CD14-positive monocyte (primary cell): ENCODE measurements around the gene IFI27L2. TPM values are rescaled to one million over a fixed set of nuclear protein-coding genes. Genes with fewer than 3 reads are reported as not detected.

Experiments
- DNase-seq, 3 donors: peaks; one replicate each; pipeline ENCODE4 v3.0.0-alpha.2; 2011 to 2022
- H2AFZ ChIP-seq: 2 replicates; pipeline ENCODE4 v1.6.0; 2012; ENCODE audit warnings: mild to moderate bottlenecking, low read depth, low read length, inconsistent platforms; ENCODE audit not compliant: insufficient read depth, poor library complexity, severe bottlenecking
- H3K27ac ChIP-seq, 2 donors: 1 replicate in 1 of 2; 2 replicates in 1 of 2; pipeline ENCODE4 v1.5.1; 2012 to 2013; ENCODE audit warnings: low read length in 2 of 2, control low read depth in 1 of 2, inconsistent platforms in 1 of 2, low read depth in 1 of 2, mild to moderate bottlenecking in 1 of 2
- H3K27me3 ChIP-seq, 2 donors: one replicate each; pipeline versions ENCODE4 v1.6.0 to v1.6.1; 2011 to 2013; ENCODE audit warnings: low read length in 2 of 2; ENCODE audit not compliant: control insufficient read depth in 2 of 2, insufficient read depth in 2 of 2
- H3K36me3 ChIP-seq, 2 donors: replicated peaks in 1 of 2; 1 replicate in 1 of 2; 2 replicates in 1 of 2; pipeline versions ENCODE4 v1.5.1 to v1.6.1; 2012 to 2013; ENCODE audit warnings: low read length in 2 of 2, control low read depth in 1 of 2, inconsistent platforms in 1 of 2, mild to moderate bottlenecking in 1 of 2; ENCODE audit not compliant: insufficient read depth in 2 of 2, control insufficient read depth in 1 of 2
- H3K4me1 ChIP-seq, 2 donors: 1 replicate in 1 of 2; 2 replicates in 1 of 2; pipeline versions ENCODE4 v1.5.1 to v1.6.1; 2012 to 2013; ENCODE audit warnings: low read length in 2 of 2, control low read depth in 1 of 2, inconsistent platforms in 1 of 2, mild to moderate bottlenecking in 1 of 2, moderate library complexity in 1 of 2; ENCODE audit not compliant: insufficient read depth in 2 of 2, control insufficient read depth in 1 of 2
- H3K4me2 ChIP-seq: replicated peaks from 2 replicates; pipeline ENCODE3; 2012; ENCODE audit warnings: low read length, moderate library complexity, mild to moderate bottlenecking; ENCODE audit not compliant: poor library complexity, severe bottlenecking; ENCODE audit errors: extremely low read depth
- H3K4me3 ChIP-seq, 3 experiments: fragments of 200-600 bp in 1 of 3; sonication (generic) in 1 of 3; replicated peaks in 1 of 3; 1 replicate in 2 of 3; 2 replicates in 1 of 3; pipeline ENCODE4 v1.5.1; 2011 to 2013; ENCODE audit warnings: low read length in 3 of 3, mild to moderate bottlenecking in 3 of 3, control low read depth in 2 of 3, low read depth in 2 of 3, inconsistent platforms in 1 of 3, moderate library complexity in 1 of 3
- H3K79me2 ChIP-seq: 2 replicates; pipeline ENCODE4 v1.6.0; 2012; ENCODE audit warnings: mild to moderate bottlenecking, control low read depth, inconsistent platforms, low read length, moderate library complexity; ENCODE audit not compliant: insufficient read depth
- H3K9ac ChIP-seq: 2 replicates; pipeline ENCODE4 v1.6.0; 2017; ENCODE audit warnings: low read length, mild to moderate bottlenecking; ENCODE audit not compliant: insufficient read depth, poor library complexity, severe bottlenecking
- H3K9me3 ChIP-seq, 2 donors: replicated peaks in 1 of 2; 1 replicate in 1 of 2; 2 replicates in 1 of 2; pipeline versions ENCODE4 v1.5.1 to v1.6.1; 2012 to 2013; ENCODE audit warnings: low read length in 2 of 2, control low read depth in 1 of 2; ENCODE audit not compliant: control insufficient read depth in 1 of 2, insufficient read depth in 1 of 2
- H4K20me1 ChIP-seq: 2 replicates; pipeline ENCODE4 v1.6.0; 2012; ENCODE audit warnings: mild to moderate bottlenecking, low read length, control low read depth, moderate library complexity; ENCODE audit not compliant: insufficient read depth
- H3K27ac Mint-ChIP-seq, 7 donors: one replicate each; pipeline ENCODE4 v1.8.0; 2020; ENCODE audit warnings: mild to moderate bottlenecking in 7 of 7, mixed read lengths in 7 of 7, moderate library complexity in 6 of 7, inconsistent platforms in 2 of 7
- H3K27me3 Mint-ChIP-seq, 3 donors: one replicate each; pipeline ENCODE4 v1.8.0; 2021 to 2022; ENCODE audit warnings: low read depth in 3 of 3, mild to moderate bottlenecking in 3 of 3, mixed read lengths in 3 of 3, moderate library complexity in 3 of 3, inconsistent platforms in 1 of 3
- H3K36me3 Mint-ChIP-seq, 2 donors: one replicate each; pipeline ENCODE4 v1.8.0; 2020; ENCODE audit warnings: mixed read lengths in 2 of 2, inconsistent platforms in 1 of 2, mild to moderate bottlenecking in 1 of 2
- H3K4me1 Mint-ChIP-seq: one replicate; pipeline ENCODE4 v1.8.0; 2020; ENCODE audit warnings: mild to moderate bottlenecking, mixed read lengths
- H3K4me3 Mint-ChIP-seq, 2 donors: one replicate each; pipeline ENCODE4 v1.8.0; 2020; ENCODE audit warnings: mild to moderate bottlenecking in 2 of 2, mixed read lengths in 2 of 2, moderate library complexity in 1 of 2
- H3K9me3 Mint-ChIP-seq, 7 donors: one replicate each; pipeline ENCODE4 v1.8.0; 2020 to 2022; ENCODE audit warnings: mixed read lengths in 7 of 7, mild to moderate bottlenecking in 6 of 7, moderate library complexity in 6 of 7, inconsistent platforms in 2 of 7
- WGBS: methylation state at CpG from one replicate; pipeline ENCODE4 v1.1.5; 2013; ENCODE audit warnings: missing lambda C conversion rate; ENCODE audit not compliant: insufficient coverage; 5-methylcytosine and 5-hydroxymethylcytosine counted together
- intact Hi-C, 2 donors: fragments of 100-400 bp; cut with micrococcal nuclease; formaldehyde crosslinking; loops; one replicate each; pipeline versions ENCODE4 v1.15.0 to v1.15.1; 2023
- polyA plus RNA-seq, 3 donors: library from polyadenylated mRNA; depleted of rRNA in 1 of 3; unstranded in 2 of 3; stranded (reverse) in 1 of 3; fragments of 300-500 nt in 2 of 3; fragments of >200 nt in 1 of 3; fragmentation: Illumina TruSeq in 2 of 3; gene quantifications; 1 replicate in 2 of 3; 2 replicates in 1 of 3; pipeline ENCODE4 v1.2.3, GENCODE V29; 2012 to 2021
- TF ChIP-seq, protein P1 (sequence below): fragments of 200-600 bp; IDR thresholded peaks from one replicate; pipeline ENCODE4 v1.8.0; 2022; ENCODE audit warnings: antibody characterized with exemption, mild to moderate bottlenecking

IFI27L2 gene
- polyA plus RNA-seq, 3 donors, result 55.4 to 156 (median 96.1) TPM

DNA sequence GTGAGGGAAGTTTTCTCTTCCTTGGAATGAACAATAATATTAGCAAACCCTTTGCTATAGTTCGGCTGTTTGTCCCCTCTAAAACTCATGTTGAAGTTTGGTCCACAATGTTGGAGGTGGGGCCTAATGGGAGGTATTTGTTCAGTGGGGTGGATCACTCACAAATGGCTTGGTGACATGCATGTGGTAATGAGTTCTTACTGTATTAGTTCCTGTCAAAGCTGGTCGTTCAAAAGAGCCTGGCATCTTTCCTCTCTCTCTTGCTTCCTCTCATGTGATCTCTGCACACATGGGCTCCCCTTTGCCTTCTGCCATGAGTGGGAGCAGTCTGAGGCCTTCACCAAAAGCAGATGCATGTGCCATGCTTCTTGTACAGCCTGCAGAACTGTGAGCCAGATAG is 31.7 kb upstream of the IFI27L2 start:
- no peaks in the 10 kb centered on the region for H3K36me3 ChIP-seq
- peaks cover 26 to 30% of the 10 kb centered on the region in 2 donors for H3K4me1 ChIP-seq
- Mint-ChIP-seq H3K4me3 (no peak overlapping the region), H3K27ac (peak overlapping the region in 3 of 7 donors; percentile 34 to 70 (median 48)), H3K4me1 (peaks cover 51% of the 10 kb centered on the region), H3K36me3 (no peaks in the 10 kb centered on the region), H3K27me3 (peaks cover 0 to 3% (median 2%) of the 10 kb centered on the region in 3 donors), H3K9me3 (peaks cover 0 to 3% (median 0%) of the 10 kb centered on the region in 7 donors)
- intact Hi-C loops, result no loop called here
- no peaks in the 10 kb centered on the region for H3K27me3 ChIP-seq
- no peak overlapping the region for H3K4me3 ChIP-seq
- H4K20me1 ChIP-seq, result no peaks in the 10 kb centered on the region
- H3K4me2 ChIP-seq, result no peak overlapping the region
- no peak for DNase-seq
- H3K9me3 ChIP-seq, result no peaks in the 10 kb centered on the region
- TF ChIP-seq, protein P1, sequence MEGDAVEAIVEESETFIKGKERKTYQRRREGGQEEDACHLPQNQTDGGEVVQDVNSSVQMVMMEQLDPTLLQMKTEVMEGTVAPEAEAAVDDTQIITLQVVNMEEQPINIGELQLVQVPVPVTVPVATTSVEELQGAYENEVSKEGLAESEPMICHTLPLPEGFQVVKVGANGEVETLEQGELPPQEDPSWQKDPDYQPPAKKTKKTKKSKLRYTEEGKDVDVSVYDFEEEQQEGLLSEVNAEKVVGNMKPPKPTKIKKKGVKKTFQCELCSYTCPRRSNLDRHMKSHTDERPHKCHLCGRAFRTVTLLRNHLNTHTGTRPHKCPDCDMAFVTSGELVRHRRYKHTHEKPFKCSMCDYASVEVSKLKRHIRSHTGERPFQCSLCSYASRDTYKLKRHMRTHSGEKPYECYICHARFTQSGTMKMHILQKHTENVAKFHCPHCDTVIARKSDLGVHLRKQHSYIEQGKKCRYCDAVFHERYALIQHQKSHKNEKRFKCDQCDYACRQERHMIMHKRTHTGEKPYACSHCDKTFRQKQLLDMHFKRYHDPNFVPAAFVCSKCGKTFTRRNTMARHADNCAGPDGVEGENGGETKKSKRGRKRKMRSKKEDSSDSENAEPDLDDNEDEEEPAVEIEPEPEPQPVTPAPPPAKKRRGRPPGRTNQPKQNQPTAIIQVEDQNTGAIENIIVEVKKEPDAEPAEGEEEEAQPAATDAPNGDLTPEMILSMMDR, result no peak
- H3K9ac ChIP-seq, result no peak overlapping the region
- H3K27ac ChIP-seq, result peak overlapping the region in 1 of 2 donors; percentile 42
- no peaks in the 10 kb centered on the region for H3K79me2 ChIP-seq
- peak overlapping the region; percentile 27 for H2AFZ ChIP-seq
- WGBS, result 0% methylated on average over 1 of the region's 2 CpGs

DNA sequence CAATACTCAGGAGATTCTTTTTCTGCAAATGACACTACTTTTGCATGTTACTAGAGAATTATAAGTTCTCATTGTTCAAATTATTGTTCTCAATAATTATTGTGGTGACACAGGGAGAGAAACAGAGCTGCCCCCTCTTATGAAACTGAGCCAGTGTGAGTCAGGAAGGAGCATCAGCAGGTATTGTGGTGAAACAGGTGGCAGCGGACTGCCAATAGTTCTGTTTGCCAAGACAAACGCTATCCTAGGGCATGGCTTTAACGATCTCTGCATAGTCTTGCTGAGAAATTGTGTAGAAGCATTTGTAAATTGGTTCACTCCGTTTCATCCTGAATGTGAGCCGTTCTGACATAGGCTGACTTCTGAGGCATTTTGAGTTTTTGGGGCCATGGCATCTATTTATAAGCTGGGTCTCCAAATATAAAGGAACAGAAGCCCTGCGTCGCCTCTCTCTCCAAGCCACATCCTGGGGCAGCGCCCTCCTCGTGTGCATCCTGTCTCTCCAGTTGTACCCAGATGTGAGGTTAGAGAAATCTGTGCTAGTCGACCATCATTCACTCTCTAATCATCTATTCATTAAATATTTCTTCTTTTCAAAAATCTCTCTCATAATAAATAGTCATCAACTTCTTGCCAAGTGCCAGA is 29.0 kb upstream of the IFI27L2 start:
- no peaks in the 10 kb centered on the region for H4K20me1 ChIP-seq
- TF ChIP-seq, protein P1, result no peak
- no peak overlapping the region for H3K27ac ChIP-seq
- no peak overlapping the region for H3K4me2 ChIP-seq
- H2AFZ ChIP-seq, result peak overlapping the region; percentile 23
- DNase-seq, result no peak
- no peaks in the 10 kb centered on the region for H3K36me3 ChIP-seq
- no peaks in the 10 kb centered on the region for H3K79me2 ChIP-seq
- Mint-ChIP-seq H3K27me3 (peaks cover 0 to 3% (median 3%) of the 10 kb centered on the region in 3 donors), H3K36me3 (peaks cover 0 to 2% of the 10 kb centered on the region in 2 donors), H3K4me3 (no peak overlapping the region), H3K9me3 (peaks cover 0 to 9% (median 5%) of the 10 kb centered on the region in 7 donors), H3K4me1 (peaks cover 55% of the 10 kb centered on the region), H3K27ac (peak overlapping the region in 1 of 7 donors; percentile 59)
- H3K9ac ChIP-seq, result no peak overlapping the region
- H3K4me1 ChIP-seq, result peaks cover 30 to 36% of the 10 kb centered on the region in 2 donors
- WGBS, result 49% methylated on average over 5 of the region's 10 CpGs
- intact Hi-C loops, result no loop called here
- no peak overlapping the region for H3K4me3 ChIP-seq
- H3K27me3 ChIP-seq, result no peaks in the 10 kb centered on the region
- peaks cover 0 to 6% of the 10 kb centered on the region in 2 donors for H3K9me3 ChIP-seq
